GM10248 (cell line): Measurements from ENCODE around the gene ST7L.
A peak's percentile ranks its signal among the peaks of the same experiment; 100 is the strongest.

ENCODE experiments used
- CTCF ChIA-PET: fragments of 300-600 bp; sonication (Branson Sonifier 250); formaldehyde crosslinking; extraction: SDS; loops from one replicate; lab custom pipeline; 2021; ENCODE audit warnings: antibody characterized with exemption; lab: Yijun Ruan, JAX
- POLR2A ChIA-PET: fragments of 350-650 bp; sonication (Branson Sonifier 250); formaldehyde crosslinking; extraction: SDS; loops from one replicate; lab custom pipeline; 2020; ENCODE audit warnings: antibody characterized with exemption; lab: Yijun Ruan, JAX
- DNase-seq: peaks from one replicate; pipeline ENCODE4 v3.0.0; 2012; ENCODE audit errors: extremely low spot score
- CTCF ChIP-seq: IDR thresholded peaks from 2 replicates; pipeline ENCODE4 v1.5.1; 2012; ENCODE audit warnings: mild to moderate bottlenecking, low read depth; ENCODE audit errors: extremely low read depth, missing control alignments, control extremely low read depth

ST7L gene

DNA sequence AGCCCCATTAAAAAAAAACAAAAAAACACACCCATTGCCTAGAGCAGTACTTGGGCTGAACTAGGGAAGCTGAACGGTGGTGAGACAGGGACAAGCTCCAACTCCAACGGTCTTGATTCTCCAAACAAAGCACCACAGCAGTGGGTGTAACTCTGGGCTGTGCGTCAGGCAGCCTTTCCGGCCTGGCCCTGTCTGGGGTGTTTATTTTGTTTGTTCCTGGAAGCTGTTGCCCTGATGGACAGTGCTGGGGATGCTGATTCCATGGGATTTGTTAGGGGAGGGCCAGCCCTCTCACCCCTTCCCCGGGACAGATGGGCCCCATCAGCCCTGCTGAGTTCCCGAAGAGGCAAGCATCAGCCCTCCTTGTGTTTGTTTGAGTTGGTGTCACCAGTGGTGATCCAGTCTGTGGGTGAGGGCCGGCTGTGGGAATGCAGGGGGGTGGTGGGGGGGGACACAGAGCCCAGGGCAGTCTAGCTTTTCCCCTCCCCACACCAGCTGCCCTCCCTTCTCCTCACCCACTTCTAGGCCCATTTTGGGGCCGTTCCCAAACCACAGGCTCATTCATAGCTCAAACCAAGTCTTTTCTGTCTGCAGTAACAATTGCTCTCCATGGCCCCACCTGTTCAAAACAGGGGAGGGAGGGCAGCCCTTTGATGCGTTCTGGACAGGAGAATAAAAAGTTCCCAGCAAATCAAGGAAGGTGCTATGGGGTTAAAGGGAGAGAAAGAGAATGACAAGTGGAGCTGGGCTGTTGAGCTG is 105.7 kb downstream of the ST7L start:
- CTCF ChIA-PET: interaction anchor here (0.9 to 1.6 kb wide), 6 partner anchors 11 to 119 kb away, joined by 3 to 11 read pairs (median 4); no protein-coding TSS in a partner anchor
- no peak for DNase-seq
- POLR2A ChIA-PET: no interaction called here
- no peak for TF ChIP-seq CTCF

GRCh38 chr1:112511897-112512296 is 107.0 kb downstream of the ST7L start:
- CTCF ChIA-PET: interaction anchor here (1.0 to 2.2 kb wide), 7 partner anchors 10 to 197 kb away, joined by 3 to 11 read pairs (median 4); no protein-coding TSS in a partner anchor
- no peak for DNase-seq
- TF ChIP-seq CTCF: no peak
- POLR2A ChIA-PET: interaction anchor here (0.7 kb wide), 1 partner anchor 28 kb away, joined by 3 read pairs; no protein-coding TSS in a partner anchor

- DNase-seq: no peak
- POLR2A ChIA-PET: no interaction called here
- no peak for TF ChIP-seq CTCF
Measured at GRCh38 chr1:112510340-112510739, 108.6 kb downstream of the ST7L start.

GRCh38 chr1:112509660-112510178 is 109.2 kb downstream of the ST7L start:
- ChIA-PET POLR2A (no interaction called here), CTCF (interaction anchor here (2.1 kb wide), 1 partner anchor 8 kb away, joined by 10 read pairs; no protein-coding TSS in a partner anchor)
- no peak for TF ChIP-seq CTCF
- DNase-seq: no peak

More at GRCh38 chr1:112510340-112510739, 108.6 kb downstream of the ST7L start:
- CTCF ChIA-PET: interaction anchor here (1.3 to 2.1 kb wide), 2 partner anchors 9 to 19 kb away, joined by 3 to 10 read pairs; no protein-coding TSS in a partner anchor

DNA sequence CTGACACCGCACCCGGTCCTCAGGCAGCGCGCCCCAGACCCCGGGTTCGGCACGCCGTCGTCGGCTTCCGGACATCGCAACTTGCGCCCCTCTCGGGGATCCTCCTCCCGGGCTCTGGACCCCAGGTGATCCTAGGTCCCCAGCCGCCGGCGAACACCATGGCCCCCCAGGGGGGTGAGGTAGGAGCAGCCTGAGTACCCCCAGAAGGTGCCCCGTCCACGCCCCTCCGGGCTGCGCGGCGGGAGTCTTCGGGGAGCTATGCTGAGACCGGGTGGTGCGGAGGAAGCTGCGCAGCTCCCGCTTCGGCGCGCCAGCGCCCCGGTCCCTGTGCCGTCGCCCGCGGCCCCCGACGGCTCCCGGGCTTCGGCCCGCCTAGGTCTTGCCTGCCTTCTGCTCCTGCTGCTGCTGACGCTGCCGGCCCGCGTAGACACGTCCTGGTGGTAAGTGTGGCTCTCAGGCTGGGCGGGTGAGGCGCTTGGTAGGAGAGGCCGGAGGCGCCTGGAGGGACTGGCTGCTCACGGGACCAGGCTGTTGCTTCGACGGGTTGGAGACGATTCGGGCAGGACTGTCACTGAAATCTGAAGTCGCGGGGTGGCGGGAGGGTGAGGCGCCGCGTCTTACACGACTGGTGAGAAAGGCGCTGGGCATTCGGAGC is 109.8 kb downstream of the ST7L start:
- DNase-seq: no peak
- ChIA-PET POLR2A (no interaction called here), CTCF (no interaction called here)
- TF ChIP-seq CTCF: no peak

- no peak for TF ChIP-seq CTCF
- POLR2A ChIA-PET: no interaction called here
- DNase-seq: peak; percentile 68
- CTCF ChIA-PET: no interaction called here
Measured at GRCh38 chr1:112508278-112509004, 110.5 kb downstream of the ST7L start, which contains the start of gene WNT2B. Gene WNT2B, plus strand, starts transcription at chr1:112508965. Its CDS starts 298 bp downstream, at chr1:112509263.
